Stimulated activated naive B cell treated with anti-CD40 and anti-IgM and Interleukin-4, amounts not matched to agents 10 μg/mL and 1 μg/mL and 100 μg/mL, for 72 hours (primary cell): ENCODE measurements around the gene SMARCA5.
A peak's percentile ranks its signal among the peaks of the same experiment; 100 is the strongest.

ENCODE experiments used
- ATAC-seq, 2 donors: fragments of 150-1000 bp; cut with Tn5 transposase; replicated peaks; 2 replicates each; pipeline ENCODE4 v1.10.0; 2021; ENCODE audit warnings: moderate library complexity in 1 of 2
- DNase-seq: peaks from one replicate; pipeline ENCODE4 v3.0.0; 2021
- H3K27ac Mint-ChIP-seq: one replicate; pipeline ENCODE4 v1.8.0; 2022; ENCODE audit warnings: mild to moderate bottlenecking, mixed read lengths
- H3K27me3 Mint-ChIP-seq, 2 donors: one replicate each; pipeline ENCODE4 v1.8.0; 2022; ENCODE audit warnings: mixed read lengths in 2 of 2
- H3K36me3 Mint-ChIP-seq, 2 donors: one replicate each; pipeline ENCODE4 v1.8.0; 2022; ENCODE audit warnings: mixed read lengths in 2 of 2, mild to moderate bottlenecking in 1 of 2
- H3K4me1 Mint-ChIP-seq, 2 donors: one replicate each; pipeline ENCODE4 v1.8.0; 2022; ENCODE audit warnings: mixed read lengths in 2 of 2, mild to moderate bottlenecking in 1 of 2
- H3K4me3 Mint-ChIP-seq, 2 donors: one replicate each; pipeline ENCODE4 v1.8.0; 2022; ENCODE audit warnings: mild to moderate bottlenecking in 2 of 2, mixed read lengths in 2 of 2, moderate library complexity in 1 of 2
- H3K9me3 Mint-ChIP-seq, 2 donors: one replicate each; pipeline ENCODE4 v1.8.0; 2022; ENCODE audit warnings: mixed read lengths in 2 of 2, mild to moderate bottlenecking in 1 of 2

The SMARCA5 gene, protein sequence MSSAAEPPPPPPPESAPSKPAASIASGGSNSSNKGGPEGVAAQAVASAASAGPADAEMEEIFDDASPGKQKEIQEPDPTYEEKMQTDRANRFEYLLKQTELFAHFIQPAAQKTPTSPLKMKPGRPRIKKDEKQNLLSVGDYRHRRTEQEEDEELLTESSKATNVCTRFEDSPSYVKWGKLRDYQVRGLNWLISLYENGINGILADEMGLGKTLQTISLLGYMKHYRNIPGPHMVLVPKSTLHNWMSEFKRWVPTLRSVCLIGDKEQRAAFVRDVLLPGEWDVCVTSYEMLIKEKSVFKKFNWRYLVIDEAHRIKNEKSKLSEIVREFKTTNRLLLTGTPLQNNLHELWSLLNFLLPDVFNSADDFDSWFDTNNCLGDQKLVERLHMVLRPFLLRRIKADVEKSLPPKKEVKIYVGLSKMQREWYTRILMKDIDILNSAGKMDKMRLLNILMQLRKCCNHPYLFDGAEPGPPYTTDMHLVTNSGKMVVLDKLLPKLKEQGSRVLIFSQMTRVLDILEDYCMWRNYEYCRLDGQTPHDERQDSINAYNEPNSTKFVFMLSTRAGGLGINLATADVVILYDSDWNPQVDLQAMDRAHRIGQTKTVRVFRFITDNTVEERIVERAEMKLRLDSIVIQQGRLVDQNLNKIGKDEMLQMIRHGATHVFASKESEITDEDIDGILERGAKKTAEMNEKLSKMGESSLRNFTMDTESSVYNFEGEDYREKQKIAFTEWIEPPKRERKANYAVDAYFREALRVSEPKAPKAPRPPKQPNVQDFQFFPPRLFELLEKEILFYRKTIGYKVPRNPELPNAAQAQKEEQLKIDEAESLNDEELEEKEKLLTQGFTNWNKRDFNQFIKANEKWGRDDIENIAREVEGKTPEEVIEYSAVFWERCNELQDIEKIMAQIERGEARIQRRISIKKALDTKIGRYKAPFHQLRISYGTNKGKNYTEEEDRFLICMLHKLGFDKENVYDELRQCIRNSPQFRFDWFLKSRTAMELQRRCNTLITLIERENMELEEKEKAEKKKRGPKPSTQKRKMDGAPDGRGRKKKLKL

DNA sequence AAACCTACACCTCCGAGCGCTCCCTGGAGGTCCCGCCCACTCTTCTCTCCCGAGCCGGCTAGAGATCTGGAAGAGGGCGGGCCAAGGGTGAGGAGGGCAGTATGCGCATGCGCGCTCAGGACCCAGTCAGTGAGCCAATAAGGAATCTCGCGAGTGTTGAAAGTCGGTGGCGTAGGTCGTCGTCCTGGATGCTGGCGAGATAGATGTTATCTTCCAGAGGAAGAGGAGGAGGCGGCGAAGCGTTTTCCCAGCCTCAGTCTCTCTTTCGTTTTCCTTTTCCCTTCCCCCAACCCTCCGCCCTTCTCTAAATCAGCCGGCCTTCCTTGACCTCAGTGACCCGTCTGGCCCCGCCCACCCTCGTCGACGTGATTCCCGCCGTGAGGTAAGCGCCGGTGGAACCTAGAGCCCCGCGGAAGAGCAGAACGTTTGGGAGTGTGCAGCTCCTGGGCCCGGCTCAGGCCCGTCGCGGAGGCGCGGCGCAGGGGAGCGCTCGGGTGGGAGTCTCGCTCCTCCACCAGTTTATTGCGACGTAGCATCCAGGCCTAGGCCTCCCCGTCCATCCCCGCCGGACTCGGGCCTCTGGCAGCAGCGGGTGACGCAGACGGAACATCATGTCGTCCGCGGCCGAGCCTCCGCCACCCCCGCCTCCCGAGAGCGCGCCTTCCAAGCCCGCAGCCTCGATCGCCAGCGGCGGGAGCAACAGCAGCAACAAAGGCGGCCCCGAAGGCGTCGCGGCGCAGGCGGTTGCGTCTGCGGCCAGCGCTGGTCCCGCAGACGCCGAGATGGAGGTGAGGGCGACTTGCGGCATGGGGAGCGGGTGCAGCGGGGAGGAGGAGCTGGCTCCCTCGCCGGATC lies at the start of gene SMARCA5:
TSS of gene SMARCA5 (plus strand) at position 389 of the 855 bp plus-strand sequence. CDS start at position 612, 223 bp downstream.
- Mint-ChIP-seq H3K4me1 (peaks cover 12 to 30% of the 10 kb centered on the region in 2 donors), H3K36me3 (peaks cover 5 to 18% of the 10 kb centered on the region in 2 donors), H3K9me3 (no peaks in the 10 kb centered on the region), H3K27ac (peak within 1 kb of the TSS; percentile 97), H3K4me3 (peak within 1 kb of the TSS; percentile 95 to 98), H3K27me3 (peaks cover 0 to 5% of the 10 kb centered on the region in 2 donors)
- ATAC-seq = peak; percentile 85 to 86
- DNase-seq = peak; percentile 96

DNA sequence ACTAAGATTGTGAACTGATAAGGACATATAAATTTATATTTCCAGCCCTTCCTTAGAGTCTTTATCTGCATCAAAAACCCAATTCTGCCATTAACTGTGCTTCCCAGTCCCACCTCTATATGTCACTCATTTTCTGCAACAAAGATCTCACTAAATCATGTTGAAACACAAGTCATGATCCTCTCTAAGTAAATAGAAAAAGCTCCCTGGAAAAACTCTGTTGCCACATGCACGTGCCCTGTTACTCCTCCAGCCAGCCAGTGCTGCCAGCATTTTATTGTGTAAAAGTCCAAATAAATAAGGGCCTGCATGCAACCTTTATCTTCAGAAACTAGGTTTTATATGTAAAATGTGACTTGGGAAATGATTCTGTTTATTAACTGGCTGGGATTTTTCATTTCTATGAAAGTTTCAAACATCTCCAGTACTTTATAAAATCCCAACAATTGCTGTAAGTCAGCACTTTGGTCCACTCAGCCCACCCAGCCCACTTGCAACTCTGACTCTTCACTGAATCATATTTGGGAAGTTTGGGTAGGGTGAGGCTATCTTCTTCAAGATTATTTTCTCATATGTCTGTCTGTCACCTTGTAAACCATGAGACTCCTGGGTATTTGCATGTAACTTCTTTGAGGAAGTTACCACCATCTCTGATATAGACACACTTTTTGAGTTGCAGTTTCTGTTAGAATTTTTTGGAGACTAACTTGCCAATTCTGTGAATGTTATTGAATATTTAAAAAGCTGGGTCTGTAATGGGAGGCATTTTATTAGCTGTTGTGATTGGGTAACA lies 40.0 kb upstream of the SMARCA5 start:
- peaks cover 8 to 18% of the 10 kb centered on the region in 2 donors for H3K36me3 Mint-ChIP-seq
- no peak overlapping the region for H3K4me3 Mint-ChIP-seq
- no peaks in the 10 kb centered on the region for H3K9me3 Mint-ChIP-seq
- DNase-seq (no peak), ATAC-seq (peak; percentile 43 to 49)
- H3K4me1 Mint-ChIP-seq = peaks cover 12 to 22% of the 10 kb centered on the region in 2 donors
- H3K27me3 Mint-ChIP-seq = no peaks in the 10 kb centered on the region
- peak overlapping the region; percentile 7 for H3K27ac Mint-ChIP-seq

GRCh38 chr4:143477487-143477886 lies 36.0 kb upstream of the SMARCA5 start:
- ATAC-seq (no peak), DNase-seq (no peak)
- Mint-ChIP-seq H3K36me3 (peaks cover 3 to 11% of the 10 kb centered on the region in 2 donors), H3K4me1 (peaks cover 11 to 22% of the 10 kb centered on the region in 2 donors), H3K9me3 (no peaks in the 10 kb centered on the region), H3K27me3 (no peaks in the 10 kb centered on the region), H3K27ac (no peak overlapping the region), H3K4me3 (no peak overlapping the region)

DNA sequence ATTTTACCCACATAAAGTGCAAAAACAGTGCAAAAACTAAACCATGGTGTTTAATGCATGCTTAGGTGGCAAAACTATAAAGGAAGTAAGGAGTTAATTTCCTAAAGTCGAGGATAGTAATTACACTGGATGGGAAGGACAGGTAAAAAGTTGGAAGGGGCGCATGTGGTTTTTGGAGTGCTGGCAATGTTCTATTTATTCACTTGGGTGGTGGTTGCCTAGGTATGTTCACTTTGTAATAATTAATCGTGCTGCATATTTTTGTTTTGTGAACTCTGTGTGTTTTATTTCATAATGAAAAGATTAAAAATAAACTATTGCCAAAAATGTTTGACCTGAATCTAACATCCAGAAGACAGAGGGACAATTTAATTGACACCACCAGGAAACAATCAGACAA lies 32.1 kb upstream of the SMARCA5 start:
- H3K9me3 Mint-ChIP-seq = no peaks in the 10 kb centered on the region
- ATAC-seq (no peak), DNase-seq (no peak)
- no peaks in the 10 kb centered on the region for H3K36me3 Mint-ChIP-seq
- no peak overlapping the region for H3K4me3 Mint-ChIP-seq
- H3K27me3 Mint-ChIP-seq = peaks cover 0 to 5% of the 10 kb centered on the region in 2 donors
- H3K27ac Mint-ChIP-seq = peak overlapping the region; percentile 84
- peaks cover 0 to under 1% of the 10 kb centered on the region in 2 donors for H3K4me1 Mint-ChIP-seq

- Mint-ChIP-seq H3K4me3 (no peak overlapping the region), H3K27ac (no peak overlapping the region), H3K27me3 (peaks cover 0 to 5% of the 10 kb centered on the region in 2 donors), H3K9me3 (no peaks in the 10 kb centered on the region), H3K4me1 (no peaks in the 10 kb centered on the region), H3K36me3 (no peaks in the 10 kb centered on the region)
- DNase-seq (no peak), ATAC-seq (peak; percentile 67 to 72)
These were observed 30.7 kb upstream of the SMARCA5 start for GRCh38 chr4:143482840-143483239.

GRCh38 chr4:143486314-143486713 lies 27.2 kb upstream of the SMARCA5 start:
- no peak overlapping the region for H3K4me3 Mint-ChIP-seq

DNA sequence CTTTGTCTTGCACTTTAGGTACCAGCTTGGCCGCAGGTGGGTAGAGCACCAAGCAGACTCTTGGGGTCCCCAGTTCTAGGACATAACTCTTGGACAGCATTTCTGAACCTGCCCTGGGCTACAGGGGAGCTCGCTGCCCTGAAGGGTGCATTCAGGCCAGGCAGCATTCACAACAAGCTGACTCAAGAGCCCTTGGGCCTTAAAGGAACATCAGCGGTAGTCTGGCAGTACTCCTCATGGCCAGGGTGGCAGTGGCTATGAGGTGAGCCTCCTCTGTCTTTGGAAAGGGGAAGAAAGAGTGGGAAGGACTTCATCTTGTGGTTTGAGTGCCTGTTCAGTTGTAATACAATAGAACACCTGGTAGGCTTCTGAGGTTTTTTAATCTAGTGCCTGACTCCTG lies 24.8 kb upstream of the SMARCA5 start:
- ATAC-seq (no peak), DNase-seq (no peak)
- Mint-ChIP-seq H3K36me3 (no peaks in the 10 kb centered on the region), H3K27me3 (peaks cover 4 to 5% of the 10 kb centered on the region in 2 donors), H3K4me3 (no peak overlapping the region), H3K4me1 (no peaks in the 10 kb centered on the region), H3K9me3 (peaks cover 0 to 4% of the 10 kb centered on the region in 2 donors), H3K27ac (no peak overlapping the region)

More at GRCh38 chr4:143486314-143486713, 27.2 kb upstream of the SMARCA5 start:
- no peaks in the 10 kb centered on the region for H3K9me3 Mint-ChIP-seq
- no peak for ATAC-seq
- peaks cover under 1 to 5% of the 10 kb centered on the region in 2 donors for H3K27me3 Mint-ChIP-seq
- no peak overlapping the region for H3K27ac Mint-ChIP-seq
- no peaks in the 10 kb centered on the region for H3K36me3 Mint-ChIP-seq
- DNase-seq = no peak
- no peaks in the 10 kb centered on the region for H3K4me1 Mint-ChIP-seq

- H3K27me3 Mint-ChIP-seq = peaks cover 4 to 5% of the 10 kb centered on the region in 2 donors
These were observed 24.4 kb upstream of the SMARCA5 start for GRCh38 chr4:143489106-143489505.

GRCh38 chr4:143498021-143498420 lies 15.5 kb upstream of the SMARCA5 start:
- no peak overlapping the region for H3K27ac Mint-ChIP-seq
- H3K4me1 Mint-ChIP-seq = no peaks in the 10 kb centered on the region
- H3K36me3 Mint-ChIP-seq = peaks cover 0 to 4% of the 10 kb centered on the region in 2 donors

More at GRCh38 chr4:143489106-143489505, 24.4 kb upstream of the SMARCA5 start:
- peaks cover 0 to 4% of the 10 kb centered on the region in 2 donors for H3K9me3 Mint-ChIP-seq
- H3K27ac Mint-ChIP-seq = no peak overlapping the region
- ATAC-seq (no peak), DNase-seq (no peak)
- H3K4me1 Mint-ChIP-seq = no peaks in the 10 kb centered on the region
- no peaks in the 10 kb centered on the region for H3K36me3 Mint-ChIP-seq
- H3K4me3 Mint-ChIP-seq = no peak overlapping the region

DNA sequence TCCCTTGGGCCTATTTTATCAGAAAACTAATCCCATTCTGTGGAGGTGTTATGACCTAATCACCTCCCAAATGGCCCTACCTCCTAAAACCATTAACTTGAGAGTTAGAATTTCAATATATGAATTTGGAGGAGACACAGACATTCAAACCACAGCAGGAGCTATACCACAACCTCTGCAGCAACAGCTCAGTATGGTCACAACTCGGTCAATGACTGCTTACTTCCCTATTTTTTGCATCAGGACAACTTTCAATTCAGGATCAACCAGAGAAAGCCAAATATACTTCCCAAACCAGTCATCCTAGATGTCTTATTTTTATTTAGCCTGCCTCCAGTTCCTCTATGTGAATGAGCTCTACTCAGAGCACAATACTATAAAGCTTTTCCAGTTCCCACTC lies 11.3 kb upstream of the SMARCA5 start:
- Mint-ChIP-seq H3K36me3 (peaks cover 0 to 4% of the 10 kb centered on the region in 2 donors), H3K4me1 (no peaks in the 10 kb centered on the region), H3K4me3 (no peak overlapping the region), H3K27ac (no peak overlapping the region), H3K9me3 (peaks cover 0 to 3% of the 10 kb centered on the region in 2 donors), H3K27me3 (no peaks in the 10 kb centered on the region)
- no peak for DNase-seq
- ATAC-seq = no peak

More at GRCh38 chr4:143498021-143498420, 15.5 kb upstream of the SMARCA5 start:
- no peaks in the 10 kb centered on the region for H3K27me3 Mint-ChIP-seq
- peaks cover 0 to 3% of the 10 kb centered on the region in 2 donors for H3K9me3 Mint-ChIP-seq
- ATAC-seq = no peak
- no peak overlapping the region for H3K4me3 Mint-ChIP-seq
- DNase-seq = no peak

- Mint-ChIP-seq H3K27me3 (peaks cover 0 to 5% of the 10 kb centered on the region in 2 donors), H3K4me3 (no peak overlapping the region), H3K27ac (no peak overlapping the region), H3K4me1 (no peaks in the 10 kb centered on the region), H3K9me3 (peaks cover 0 to 2% of the 10 kb centered on the region in 2 donors), H3K36me3 (peaks cover 0 to 2% of the 10 kb centered on the region in 2 donors)
- DNase-seq = no peak
- ATAC-seq = no peak
These were observed 7.5 kb upstream of the SMARCA5 start for GRCh38 chr4:143506031-143506430.

GRCh38 chr4:143511906-143512305 lies 1.6 kb upstream of the SMARCA5 start:
- Mint-ChIP-seq H3K36me3 (peaks cover 5 to 16% of the 10 kb centered on the region in 2 donors), H3K27ac (no peak overlapping the region), H3K9me3 (no peaks in the 10 kb centered on the region), H3K4me3 (no peak overlapping the region), H3K4me1 (peaks cover 11 to 23% of the 10 kb centered on the region in 2 donors), H3K27me3 (peaks cover 0 to 5% of the 10 kb centered on the region in 2 donors)
- DNase-seq = no peak
- ATAC-seq = no peak

DNA sequence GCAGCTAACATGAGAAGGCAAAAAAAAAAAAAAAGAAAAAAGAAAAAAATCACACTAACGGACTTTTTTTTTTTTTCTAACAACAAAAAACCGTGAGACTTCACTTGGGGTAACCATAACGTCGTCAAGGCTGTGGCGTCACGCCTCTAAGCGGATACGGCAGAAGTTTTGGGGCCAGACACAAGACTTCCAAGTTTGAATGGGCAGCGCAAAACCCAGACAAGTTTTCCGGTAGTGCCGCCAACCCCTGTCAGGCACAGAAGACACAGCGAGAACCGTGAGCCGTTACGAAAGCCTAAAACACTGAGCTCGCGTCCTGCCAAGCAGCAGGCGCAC lies 556 bp upstream of the SMARCA5 start:
- Mint-ChIP-seq H3K36me3 (peaks cover 5 to 18% of the 10 kb centered on the region in 2 donors), H3K9me3 (no peaks in the 10 kb centered on the region), H3K27ac (peak overlapping the region; percentile 97), H3K4me1 (peaks cover 12 to 30% of the 10 kb centered on the region in 2 donors), H3K4me3 (peak overlapping the region; percentile 95 to 98), H3K27me3 (peaks cover 0 to 5% of the 10 kb centered on the region in 2 donors)
- ATAC-seq (peak; percentile 58 to 63), DNase-seq (no peak)
